GM12878 (cell line): ENCODE measurements around the gene PDGFA.

Source experiments
- CEBPZ ChIP-seq: fragments of 150-350 bp; IDR thresholded peaks from 2 replicates; pipeline ENCODE4 v1.6.1; 2016; ENCODE audit warnings: low read depth, low read length
- CTCF ChIP-seq, 3 experiments: IDR thresholded peaks in 2 of 3; conservative IDR thresholded peaks in 1 of 3; 2 replicates each; pipeline ENCODE4 v1.5.1; 2011; ENCODE audit warnings: low read depth in 3 of 3, low read length in 3 of 3, mild to moderate bottlenecking in 3 of 3, control low read depth in 2 of 3, moderate library complexity in 2 of 3, inconsistent platforms in 1 of 3, mixed read lengths in 1 of 3; ENCODE audit not compliant: control insufficient read depth in 2 of 3, insufficient read depth in 1 of 3; ENCODE audit errors: extremely low read depth in 1 of 3
- ELK1 ChIP-seq: IDR thresholded peaks from 2 replicates; pipeline ENCODE4 v1.6.1; 2012; ENCODE audit warnings: low read depth, low read length, improper control_type of control experiment
- EP300 ChIP-seq, 2 experiments: fragments of 150-350 bp in 1 of 2; IDR thresholded peaks; 2 replicates each; pipeline ENCODE4 v1.6.1; 2011 to 2012; ENCODE audit warnings: low read depth in 2 of 2, low read length in 2 of 2, borderline replicate concordance in 1 of 2, improper control_type of control experiment in 1 of 2, inconsistent platforms in 1 of 2; ENCODE audit not compliant: control insufficient read depth in 1 of 2
- MAX ChIP-seq: IDR thresholded peaks from 2 replicates; pipeline ENCODE4 v1.6.1; 2012; ENCODE audit warnings: low read depth, low read length, improper control_type of control experiment
- MLLT1 ChIP-seq: fragments of 450-650 bp; IDR thresholded peaks from 2 replicates; pipeline ENCODE4 v1.6.1; 2016; ENCODE audit warnings: mild to moderate bottlenecking
- NFIC ChIP-seq: IDR thresholded peaks from 2 replicates; pipeline ENCODE4 v1.6.1; 2012; ENCODE audit warnings: low read depth, mild to moderate bottlenecking, inconsistent platforms, low read length, moderate library complexity
- POLR2A ChIP-seq: IDR thresholded peaks from 2 replicates; pipeline ENCODE4 v1.6.1; 2011; ENCODE audit warnings: low read depth, mild to moderate bottlenecking, low read length
- POU2F2 ChIP-seq: IDR thresholded peaks from 3 replicates; pipeline ENCODE4 v1.6.1; 2011; ENCODE audit warnings: low read depth, mild to moderate bottlenecking, low read length, borderline replicate concordance
- RCOR1 ChIP-seq: conservative IDR thresholded peaks from 2 replicates; pipeline ENCODE4 v1.6.1; 2012; ENCODE audit warnings: low read depth, low read length, improper control_type of control experiment
- SMAD5 ChIP-seq: IDR thresholded peaks from 2 replicates; pipeline ENCODE4 v1.6.1; 2016; ENCODE audit warnings: antibody characterized with exemption, low read depth
- ZBED1 ChIP-seq: IDR thresholded peaks from 2 replicates; pipeline ENCODE4 v1.6.1; 2016; ENCODE audit warnings: borderline replicate concordance

- no peak for TF ChIP-seq POU2F2
- TF ChIP-seq ELK1, result no peak
- TF ChIP-seq CTCF (IDR thresholded peaks at IDR 0.05 in 2 of 3, conservative IDR thresholded peaks at IDR 0.05 in 1 of 3; ENCODE audit: control insufficient read depth in 2 of 3, extremely low read depth in 1 of 3, insufficient read depth in 1 of 3, low read depth in 3 of 3, low read length in 3 of 3), result no peak
- TF ChIP-seq CEBPZ, result no peak
- no peak for TF ChIP-seq SMAD5
- TF ChIP-seq MAX, result no peak
- no peak for TF ChIP-seq MLLT1
- no peak for TF ChIP-seq RCOR1
- TF ChIP-seq EP300 (IDR thresholded peaks at IDR 0.05; ENCODE audit: borderline replicate concordance in 1 of 2, control insufficient read depth in 1 of 2, low read depth in 2 of 2, low read length in 2 of 2), result no peak
- no peak for TF ChIP-seq POLR2A
- TF ChIP-seq ZBED1, result no peak
- no peak for TF ChIP-seq NFIC
These were observed 34.0 kb upstream of the PDGFA start for GRCh38 chr7:553636-554111.
